Measurements from ENCODE around the gene KCNMA1.

The KCNMA1 gene

GRCh38 chr10:76864922-76865321 lies 772.7 kb downstream of the KCNMA1 start:
- no peak for DNase-seq

- no peak for DNase-seq
Measured at GRCh38 chr10:76858721-76859120, 778.9 kb downstream of the KCNMA1 start.

- DNase-seq = no peak
Measured at GRCh38 chr10:76840802-76841201, 796.8 kb downstream of the KCNMA1 start.

- DNase-seq = no peak
Measured at GRCh38 chr10:76839276-76839675, 798.3 kb downstream of the KCNMA1 start.

GRCh38 chr10:76830218-76830617 lies 807.4 kb downstream of the KCNMA1 start:
- no peak for DNase-seq

GRCh38 chr10:76829724-76830123 lies 807.9 kb downstream of the KCNMA1 start:
- DNase-seq = no peak

Data from stimulated activated CD8-positive, alpha-beta memory T cell treated with anti-CD3 and anti-CD28 coated beads, Interleukin-4, amount 100 ng/mL, for 48 hours (primary cell).